Measurements from ENCODE around the gene FKBP4.
"Not testable (repeated sequence)": the region's sequence is repeated elsewhere in the genome, so short reads cannot be mapped to it uniquely, and the experiment has no call there.

FKBP4 gene

DNA sequence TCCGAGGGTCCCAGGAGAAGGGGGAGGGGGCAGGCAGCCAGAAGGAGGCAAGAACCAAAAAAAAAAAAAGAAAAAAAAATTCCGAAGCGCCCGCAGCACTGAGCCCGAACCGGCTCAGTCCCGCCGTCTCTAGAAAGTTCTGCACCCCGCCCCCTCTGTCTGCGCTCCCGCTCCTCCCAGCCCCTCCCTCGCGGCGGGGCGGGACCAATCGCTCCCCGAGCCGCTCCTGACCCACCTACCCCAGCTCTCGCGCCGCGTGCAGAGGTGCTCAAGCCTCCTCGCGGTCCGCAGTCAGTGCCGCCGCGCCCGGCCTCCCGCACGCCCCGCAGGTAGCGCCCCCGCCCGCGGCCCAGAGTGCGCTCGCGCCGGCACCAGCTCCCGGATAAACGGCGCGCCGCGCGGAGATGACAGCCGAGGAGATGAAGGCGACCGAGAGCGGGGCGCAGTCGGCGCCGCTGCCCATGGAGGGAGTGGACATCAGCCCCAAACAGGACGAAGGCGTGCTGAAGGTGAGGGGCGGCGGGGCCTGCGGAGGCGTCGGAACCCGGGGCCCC is at the start of gene FKBP4:
TSS of gene FKBP4 (plus strand) at position 235 of the 554 bp plus-strand sequence. CDS start at position 405, 170 bp downstream.
- peak; percentile 80 for DNase-seq (ENCODE audit: low spot score)

DNA sequence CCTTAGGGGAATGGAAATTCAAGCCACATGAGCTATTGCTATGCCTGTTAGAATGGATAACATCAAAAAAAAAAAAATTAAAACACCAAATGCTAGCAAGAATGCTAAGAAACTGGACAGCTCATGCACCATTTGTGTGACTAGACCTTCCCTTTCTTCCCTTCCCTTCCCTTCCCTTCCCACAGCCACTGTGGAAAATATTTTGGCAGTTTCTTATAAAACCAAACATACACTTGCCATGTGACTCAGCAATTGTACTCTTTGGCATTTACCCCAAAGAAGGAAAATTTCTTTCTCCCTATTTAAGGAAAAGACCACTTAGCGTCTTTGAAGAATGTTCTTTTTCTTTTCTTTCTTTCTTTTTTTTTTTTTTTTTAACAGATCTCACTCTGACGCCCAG is 49.1 kb upstream of the FKBP4 start:
- DNase-seq (ENCODE audit: low spot score), result no peak

DNA sequence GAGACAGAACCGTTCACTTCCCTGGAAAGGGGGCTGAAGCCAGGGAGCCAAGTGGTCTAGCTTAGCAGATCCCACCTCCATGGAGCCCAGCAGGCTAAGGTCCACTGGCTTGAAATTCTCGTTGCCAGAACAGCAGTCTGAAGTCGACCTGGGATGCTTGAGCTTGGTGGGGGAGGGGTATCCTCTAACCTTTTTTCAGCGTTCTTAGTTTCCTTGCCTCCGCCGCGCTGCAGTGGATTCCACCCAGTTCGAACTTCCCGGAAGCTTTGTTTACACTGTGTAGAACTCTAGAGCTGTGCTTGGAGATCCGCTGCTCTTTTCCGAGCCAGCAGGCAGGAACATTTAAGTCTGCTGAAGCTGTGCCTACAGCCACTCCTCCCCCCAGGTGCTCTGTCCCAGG is 45.2 kb upstream of the FKBP4 start:
- no peak for DNase-seq (ENCODE audit: low spot score)

- no peak for DNase-seq (ENCODE audit: low spot score)
Measured at GRCh38 chr12:2750185-2750584, 44.6 kb upstream of the FKBP4 start.

DNA sequence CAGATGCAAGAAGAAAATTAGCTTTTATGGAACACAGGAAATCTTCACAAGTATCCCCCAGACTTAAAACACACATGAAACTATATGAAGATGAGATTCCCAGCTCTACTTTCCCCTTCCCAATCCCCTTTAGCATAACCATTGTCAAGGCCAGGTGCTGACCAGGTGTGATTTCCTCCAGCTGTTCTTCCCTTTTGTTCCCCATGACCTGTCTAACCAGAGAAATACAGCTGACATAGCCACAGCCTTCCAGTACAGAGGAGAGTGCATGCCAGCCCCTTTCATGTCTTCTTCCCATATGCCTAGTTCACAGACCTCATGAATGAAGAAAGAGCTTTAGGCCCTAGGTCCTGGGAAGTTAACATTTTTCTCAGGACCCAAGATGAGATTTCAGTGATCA is 43.5 kb upstream of the FKBP4 start:
- DNase-seq (ENCODE audit: low spot score), result no peak

DNA sequence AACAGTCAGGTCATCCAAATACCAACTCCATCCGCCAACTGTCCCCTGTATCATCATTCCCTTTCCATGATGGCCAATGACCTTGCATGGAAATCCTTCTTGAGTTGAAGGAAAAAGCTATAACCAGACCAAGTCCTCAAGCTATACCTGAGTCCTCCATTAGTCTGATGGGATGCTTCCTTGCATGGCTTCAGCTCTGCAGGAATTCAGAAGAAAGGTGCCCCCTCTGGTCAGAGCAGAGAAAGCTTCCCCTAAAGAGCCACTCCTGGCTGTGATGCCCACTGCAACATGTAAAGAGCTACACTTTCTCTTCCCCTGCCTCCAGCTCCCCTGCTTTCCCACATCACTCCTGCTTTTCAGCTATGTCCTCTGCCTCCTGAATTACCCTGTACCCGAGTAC is 43.1 kb upstream of the FKBP4 start:
- DNase-seq (ENCODE audit: low spot score), result no peak

DNA sequence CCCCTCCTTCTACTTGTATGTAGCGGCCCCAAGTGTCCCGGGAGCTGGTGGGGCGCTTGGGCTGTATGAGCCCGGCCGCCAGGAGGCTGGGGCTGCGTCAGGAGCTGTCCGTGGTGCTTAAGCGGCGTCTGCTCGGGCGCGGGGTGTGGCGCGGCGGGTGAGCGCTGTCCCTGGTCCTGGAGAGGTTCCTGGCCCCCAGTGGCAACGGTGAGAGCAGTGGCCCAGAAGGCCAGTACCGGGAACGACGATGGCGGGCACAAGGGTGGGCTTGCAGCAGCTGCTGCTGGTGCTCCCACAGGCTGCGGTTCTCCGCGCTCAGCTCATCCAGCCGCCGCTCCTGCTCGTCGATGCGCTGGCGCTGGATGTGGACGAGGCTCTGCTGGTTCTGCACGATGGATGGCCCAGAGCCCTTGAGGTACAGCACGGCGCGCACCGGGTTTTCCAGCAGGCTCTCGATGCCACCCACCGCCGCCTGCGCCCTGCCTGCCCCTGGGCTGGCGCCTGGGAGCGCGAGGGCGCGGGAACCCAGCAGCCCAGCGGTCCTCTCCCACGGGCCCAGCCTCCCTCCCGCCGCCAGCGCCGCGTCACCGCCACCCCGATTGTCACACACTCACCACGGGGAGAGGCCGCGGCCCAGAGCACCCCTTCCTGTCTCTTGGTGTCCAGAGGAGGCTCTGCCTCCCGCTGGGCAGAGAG is 41.9 kb upstream of the FKBP4 start:
- peak; percentile 80 for DNase-seq (ENCODE audit: low spot score)

DNA sequence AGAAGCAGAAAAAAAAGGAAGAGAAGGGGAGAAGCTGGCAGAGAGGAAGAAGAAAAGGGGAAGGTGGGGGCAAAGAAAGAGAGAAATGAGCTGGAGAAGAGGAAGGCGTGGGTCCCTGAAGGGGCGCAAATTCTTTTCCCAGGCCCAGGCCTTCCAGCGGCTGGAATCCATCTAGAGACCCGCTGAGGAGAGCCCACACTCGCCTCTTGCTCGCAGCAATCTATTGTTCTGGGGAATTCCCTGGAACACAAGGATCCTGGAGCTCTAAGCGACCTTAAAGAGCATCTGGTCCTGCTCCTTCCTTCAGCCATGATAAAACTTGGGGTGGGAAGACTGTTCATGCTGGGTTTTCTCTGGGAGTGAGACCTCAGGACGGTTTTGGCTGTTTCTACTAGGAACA is 41.2 kb upstream of the FKBP4 start:
- no peak for DNase-seq (ENCODE audit: low spot score)

GRCh38 chr12:2754208-2754607 is 40.6 kb upstream of the FKBP4 start:
- DNase-seq (ENCODE audit: low spot score), result no peak

GRCh38 chr12:2756756-2757155 is 38.0 kb upstream of the FKBP4 start:
- no peak for DNase-seq (ENCODE audit: low spot score)

- no peak for DNase-seq (ENCODE audit: low spot score)
Measured at GRCh38 chr12:2759733-2760132, 35.0 kb upstream of the FKBP4 start.

- DNase-seq (ENCODE audit: low spot score), result no peak
Measured at GRCh38 chr12:2764398-2764797, 30.4 kb upstream of the FKBP4 start.

DNA sequence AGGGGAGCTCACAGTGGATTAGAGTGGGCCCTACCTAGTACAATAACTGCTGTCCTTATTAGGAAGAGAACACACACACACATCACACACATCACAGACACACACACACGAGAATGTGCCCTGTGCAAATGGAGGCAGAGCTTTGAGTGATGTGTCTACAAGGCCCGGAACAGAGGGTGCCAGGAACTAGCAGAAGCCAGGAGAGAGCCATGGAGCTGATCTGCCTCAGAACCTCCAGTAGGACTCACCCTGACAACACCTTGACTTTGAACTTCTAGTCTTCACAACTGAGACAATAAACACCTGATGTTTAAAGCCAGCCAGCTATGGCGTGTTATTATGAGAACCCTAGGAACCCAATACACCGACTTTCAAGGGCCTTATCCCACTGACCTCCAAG is 29.7 kb upstream of the FKBP4 start:
- DNase-seq (ENCODE audit: low spot score), result no peak

GRCh38 chr12:2765608-2766007 is 29.2 kb upstream of the FKBP4 start:
- DNase-seq (ENCODE audit: low spot score), result no peak

DNA sequence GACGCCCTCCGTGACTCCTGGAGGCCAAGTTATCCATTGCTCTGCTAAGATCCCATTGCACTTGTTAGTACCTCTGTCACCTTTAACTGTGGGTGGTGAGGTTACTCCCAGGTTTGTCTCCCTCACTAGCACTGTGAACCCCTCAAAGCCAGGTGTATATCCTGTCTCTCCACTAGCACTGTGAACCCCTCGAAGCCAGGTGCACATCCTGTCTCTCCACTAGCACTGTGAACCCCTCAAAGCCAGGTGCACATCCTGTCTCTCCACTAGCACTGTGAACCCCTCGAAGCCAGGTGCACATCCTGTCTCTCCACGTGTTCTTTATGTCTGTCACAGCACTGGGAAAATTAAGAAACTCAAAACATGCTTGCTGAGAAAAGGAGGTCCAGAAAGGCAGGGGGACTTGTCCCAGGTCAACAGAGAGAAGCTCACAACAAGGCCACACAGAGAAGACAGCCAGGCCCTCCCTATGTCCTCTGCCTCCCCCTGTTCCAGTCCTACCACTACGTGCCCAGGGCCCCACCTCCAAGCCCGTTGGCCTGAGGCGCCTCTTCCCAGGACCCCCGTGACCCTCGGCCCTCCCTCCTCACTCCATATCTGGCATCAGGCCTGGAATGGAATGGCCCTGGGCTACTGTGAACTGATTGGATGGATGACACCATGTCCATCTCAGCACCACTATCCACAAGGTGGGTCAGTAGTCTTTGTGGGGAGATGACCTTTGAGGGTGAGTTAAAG is 26.4 kb upstream of the FKBP4 start:
- DNase-seq (ENCODE audit: low spot score), result no peak

DNA sequence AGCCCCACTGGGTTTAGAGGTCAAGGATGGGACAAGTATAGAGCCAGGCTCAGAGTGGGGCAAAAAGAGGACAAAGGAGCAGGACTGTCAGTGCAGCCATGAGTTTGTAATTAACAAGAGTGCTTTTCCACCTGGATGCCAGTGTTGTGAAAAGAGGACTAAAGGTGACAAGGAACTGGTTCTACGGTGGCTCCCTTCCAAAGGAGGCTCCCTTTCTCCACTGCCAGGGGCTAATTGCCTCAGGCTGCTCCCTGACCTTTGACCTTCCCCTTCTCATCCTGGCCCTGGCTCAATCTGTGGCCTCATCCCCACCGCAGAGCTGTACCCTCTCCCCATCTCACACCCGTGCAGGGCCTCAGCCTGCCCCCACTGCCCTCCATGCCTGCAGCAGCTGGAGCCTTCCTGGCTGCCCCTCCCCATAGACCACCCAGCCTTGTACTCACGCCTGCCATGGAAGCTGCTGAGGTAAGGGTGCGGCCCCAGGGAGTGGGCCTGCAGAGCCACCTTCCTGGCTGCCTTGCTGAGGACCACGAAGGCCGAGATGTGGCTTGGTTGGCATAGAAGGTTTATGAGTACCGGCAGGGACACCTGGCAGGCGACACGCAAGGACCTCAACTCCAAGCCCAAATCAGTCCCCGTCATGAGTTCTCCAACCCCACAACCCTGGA is 24.8 kb upstream of the FKBP4 start:
- no peak for DNase-seq (ENCODE audit: low spot score)

DNA sequence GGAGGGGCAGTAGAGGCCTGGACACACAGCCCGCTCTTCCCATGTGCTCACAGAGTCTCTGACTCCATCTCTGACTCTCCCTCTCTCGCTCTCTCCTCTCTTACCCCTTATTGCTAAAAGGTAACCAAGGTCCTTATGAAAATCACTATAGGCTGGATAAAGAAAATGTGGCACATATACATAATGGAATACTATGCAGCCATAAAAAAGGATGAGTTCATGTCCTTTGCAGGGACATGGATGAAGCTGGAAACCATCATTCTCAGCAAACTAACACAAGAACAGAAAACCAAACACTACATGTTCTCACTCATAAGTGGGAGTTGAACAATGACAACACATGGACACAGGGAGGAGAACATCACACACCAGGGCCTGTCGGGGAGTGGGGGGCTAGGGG is 24.2 kb upstream of the FKBP4 start:
- not testable (repeated sequence) for DNase-seq (ENCODE audit: low spot score)

DNA sequence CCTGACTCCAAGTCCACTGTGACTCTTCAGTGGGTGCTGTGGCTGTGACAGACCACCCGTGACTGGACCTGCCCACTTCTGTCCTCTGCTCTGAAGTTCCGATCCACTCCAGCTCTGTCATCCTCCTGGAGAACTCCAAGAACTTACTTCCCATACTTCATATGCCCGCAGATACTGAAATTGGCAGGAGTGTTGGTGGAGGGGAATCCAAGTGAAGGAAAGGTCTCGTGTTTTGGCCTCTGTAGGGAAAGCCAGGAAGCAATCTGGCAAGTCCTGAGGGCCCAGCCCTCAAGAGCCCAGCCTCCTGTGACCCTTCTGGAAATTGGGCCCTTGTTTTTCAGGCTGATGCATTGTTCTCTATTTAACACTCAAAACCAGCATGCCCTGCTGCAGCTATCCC is 22.4 kb upstream of the FKBP4 start:
- no peak for DNase-seq (ENCODE audit: low spot score)

DNA sequence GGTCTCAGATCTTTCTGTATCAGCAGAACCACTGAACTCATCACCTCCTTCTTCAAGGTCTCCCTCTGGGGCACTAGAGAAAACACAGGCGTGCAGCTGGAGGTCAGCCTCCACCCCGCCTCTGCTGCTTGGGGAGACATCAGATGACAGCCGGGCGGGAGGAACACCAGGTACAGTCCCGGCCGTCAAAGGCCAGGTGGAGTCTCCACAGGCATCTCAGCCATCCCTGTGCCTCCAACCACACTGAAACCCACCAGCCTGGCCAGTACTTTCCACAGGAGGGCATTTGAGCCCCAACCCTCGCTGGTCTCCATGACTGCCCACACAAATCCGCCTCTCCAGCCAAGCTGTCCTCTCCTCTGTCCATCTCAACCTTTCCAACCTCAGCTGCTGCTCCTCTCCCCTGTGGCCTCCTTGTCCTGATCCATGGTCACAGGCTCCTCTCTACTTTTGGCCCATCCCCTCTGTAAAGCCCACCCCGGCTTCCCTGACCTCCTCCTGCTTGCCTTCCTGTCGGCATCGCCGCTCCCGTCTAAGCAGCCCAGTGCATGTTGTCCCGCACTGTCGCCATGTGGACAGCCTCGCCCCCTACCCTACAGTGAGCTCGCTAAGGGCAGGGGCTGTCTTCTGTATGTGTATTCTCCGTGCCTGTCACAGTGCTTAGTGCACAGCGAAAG is 21.4 kb upstream of the FKBP4 start:
- no peak for DNase-seq (ENCODE audit: low spot score)

DNA sequence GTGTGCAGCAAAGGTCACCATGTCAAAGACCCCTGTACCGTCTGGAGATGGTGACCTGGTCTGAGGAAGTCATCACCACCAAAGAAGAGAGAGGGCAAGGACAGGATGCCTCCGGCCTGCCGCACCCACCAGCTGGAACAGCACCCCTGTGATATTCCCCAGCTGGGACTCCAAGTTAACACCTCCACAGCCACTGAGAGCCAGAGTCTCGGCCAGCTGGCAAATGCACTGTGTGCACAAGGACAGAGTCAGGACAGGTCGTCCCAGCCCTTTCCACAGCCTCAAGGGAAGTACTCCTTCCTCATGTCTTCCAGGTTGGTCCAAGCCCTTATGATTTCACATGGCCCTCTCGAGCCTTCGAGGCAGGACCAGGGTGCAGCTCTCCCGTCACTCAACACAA is 19.3 kb upstream of the FKBP4 start:
- DNase-seq (ENCODE audit: low spot score), result no peak

DNA sequence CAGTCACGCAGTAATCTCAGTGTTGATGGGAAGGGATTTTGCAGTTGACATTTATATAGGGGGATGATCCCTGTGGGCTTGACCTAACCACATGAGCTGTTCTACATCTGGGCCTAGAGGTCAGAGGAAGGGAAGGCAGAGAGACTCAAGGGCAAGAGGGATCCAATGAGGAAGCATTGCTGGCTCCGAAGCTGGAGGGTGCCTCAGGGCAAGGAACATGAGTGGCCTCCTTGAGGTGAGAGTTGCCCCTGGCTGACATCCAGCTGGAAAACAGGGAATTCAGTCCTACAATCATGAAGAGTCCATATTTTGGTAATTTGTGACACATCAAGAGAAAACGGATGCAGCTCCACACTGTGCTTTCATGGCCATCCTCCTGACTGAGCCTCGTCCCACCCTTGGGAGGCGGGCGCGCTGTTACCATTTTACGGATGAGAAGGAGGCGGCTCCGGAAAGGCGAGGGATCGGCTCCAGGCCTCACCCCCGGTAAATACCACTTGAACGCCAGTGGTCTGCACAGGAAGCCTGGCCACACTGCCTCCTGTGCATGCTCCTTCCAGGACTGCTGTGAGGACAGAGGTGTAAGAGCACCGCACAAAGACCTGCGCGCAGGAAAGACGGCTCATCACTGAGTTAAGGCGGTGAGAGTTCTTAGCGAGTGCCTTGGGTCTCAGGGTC is 18.5 kb upstream of the FKBP4 start:
- DNase-seq (ENCODE audit: low spot score), result no peak

DNA sequence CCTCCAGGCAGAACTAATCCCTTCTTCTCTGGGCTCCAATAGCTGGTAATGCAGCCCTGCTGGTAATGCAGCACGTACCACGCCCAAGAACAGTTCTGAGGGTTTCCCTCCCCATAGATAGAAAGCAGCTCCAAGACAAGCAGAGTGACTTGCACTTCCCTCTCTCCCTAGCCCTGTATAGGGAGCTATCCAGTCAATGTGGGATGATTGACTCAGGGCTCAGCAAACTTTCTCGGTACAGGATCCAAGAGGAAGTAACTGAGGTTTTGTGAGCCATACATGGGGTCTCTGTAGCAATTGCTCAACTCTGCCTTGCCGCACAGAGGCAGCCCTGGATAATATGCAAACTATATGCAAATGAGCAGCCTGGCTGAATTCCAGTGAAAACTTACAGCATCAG is 15.5 kb upstream of the FKBP4 start:
- DNase-seq (ENCODE audit: low spot score), result no peak
